Retinal pigment epithelial cell (primary cell): ENCODE results near the gene MAMDC2.
"Not testable (repeated sequence)": the region's sequence is repeated elsewhere in the genome, so short reads cannot be mapped to it uniquely, and the experiment has no call there.

Experiments
- DNase-seq: peaks from one replicate; pipeline ENCODE4 v3.0.0-alpha.2; 2010; ENCODE audit warnings: low read depth
- H3K4me3 ChIP-seq: 2 replicates; pipeline ENCODE4 v1.5.1; 2011; ENCODE audit warnings: mild to moderate bottlenecking, low read length, control low read depth, moderate library complexity
- TF ChIP-seq, protein P1 (sequence below): conservative IDR thresholded peaks from 2 replicates; pipeline ENCODE4 v1.5.1; 2011; ENCODE audit warnings: low read depth, low read length, control low read depth, inconsistent platforms

The MAMDC2 gene

DNA sequence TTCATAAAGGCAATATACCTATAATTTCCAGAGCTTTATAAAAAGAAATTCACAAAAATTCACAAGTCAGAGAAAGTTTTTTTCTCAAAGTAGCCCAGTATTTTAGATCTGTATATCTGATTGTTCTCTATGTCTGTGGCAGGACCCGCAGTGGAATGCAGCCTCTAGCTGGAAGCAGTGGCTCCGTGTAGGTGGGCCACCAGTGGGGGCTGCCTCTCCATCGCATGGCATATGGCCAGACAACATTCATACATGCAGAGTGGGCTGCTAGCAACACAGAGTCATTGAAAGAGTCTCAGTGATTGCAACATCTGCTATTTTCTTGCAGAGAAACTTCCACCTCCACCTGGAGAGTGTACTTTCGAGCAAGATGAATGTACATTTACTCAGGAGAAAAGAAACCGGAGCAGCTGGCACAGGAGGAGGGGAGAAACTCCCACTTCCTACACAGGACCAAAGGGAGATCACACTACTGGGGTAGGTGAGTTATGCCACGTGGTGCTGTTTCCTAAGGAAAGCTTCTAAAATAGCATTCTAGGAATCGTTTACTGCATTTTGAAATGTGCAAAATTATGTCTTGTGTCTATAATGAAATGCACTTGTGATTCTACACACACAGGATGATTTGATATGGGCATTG lies 126.6 kb downstream of the MAMDC2 start:
- no peak for DNase-seq
- TF ChIP-seq, protein P1, sequence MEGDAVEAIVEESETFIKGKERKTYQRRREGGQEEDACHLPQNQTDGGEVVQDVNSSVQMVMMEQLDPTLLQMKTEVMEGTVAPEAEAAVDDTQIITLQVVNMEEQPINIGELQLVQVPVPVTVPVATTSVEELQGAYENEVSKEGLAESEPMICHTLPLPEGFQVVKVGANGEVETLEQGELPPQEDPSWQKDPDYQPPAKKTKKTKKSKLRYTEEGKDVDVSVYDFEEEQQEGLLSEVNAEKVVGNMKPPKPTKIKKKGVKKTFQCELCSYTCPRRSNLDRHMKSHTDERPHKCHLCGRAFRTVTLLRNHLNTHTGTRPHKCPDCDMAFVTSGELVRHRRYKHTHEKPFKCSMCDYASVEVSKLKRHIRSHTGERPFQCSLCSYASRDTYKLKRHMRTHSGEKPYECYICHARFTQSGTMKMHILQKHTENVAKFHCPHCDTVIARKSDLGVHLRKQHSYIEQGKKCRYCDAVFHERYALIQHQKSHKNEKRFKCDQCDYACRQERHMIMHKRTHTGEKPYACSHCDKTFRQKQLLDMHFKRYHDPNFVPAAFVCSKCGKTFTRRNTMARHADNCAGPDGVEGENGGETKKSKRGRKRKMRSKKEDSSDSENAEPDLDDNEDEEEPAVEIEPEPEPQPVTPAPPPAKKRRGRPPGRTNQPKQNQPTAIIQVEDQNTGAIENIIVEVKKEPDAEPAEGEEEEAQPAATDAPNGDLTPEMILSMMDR, result no peak
- H3K4me3 ChIP-seq, result no peak overlapping the region

DNA sequence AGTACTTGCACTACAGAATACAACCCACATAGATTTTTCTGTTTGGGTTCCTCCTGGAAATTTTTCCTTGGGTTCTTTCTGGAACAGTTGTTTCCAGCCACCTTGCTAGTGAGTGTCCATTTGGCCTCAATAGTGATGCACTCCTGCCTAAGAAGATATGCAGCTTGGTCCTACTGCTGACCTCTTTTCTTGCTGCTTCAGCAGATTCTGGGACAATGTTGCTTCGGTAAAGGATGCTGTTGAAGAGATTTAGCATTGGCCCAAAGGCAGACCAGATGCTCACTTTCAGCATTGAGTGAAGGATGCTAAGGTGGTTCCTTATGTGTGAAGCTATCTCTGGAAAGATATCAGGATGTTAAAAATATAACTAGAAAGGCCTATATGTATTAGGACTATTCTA lies 128.9 kb downstream of the MAMDC2 start:
- H3K4me3 ChIP-seq, result no peak overlapping the region
- DNase-seq, result no peak
- TF ChIP-seq, protein P1, result no peak

DNA sequence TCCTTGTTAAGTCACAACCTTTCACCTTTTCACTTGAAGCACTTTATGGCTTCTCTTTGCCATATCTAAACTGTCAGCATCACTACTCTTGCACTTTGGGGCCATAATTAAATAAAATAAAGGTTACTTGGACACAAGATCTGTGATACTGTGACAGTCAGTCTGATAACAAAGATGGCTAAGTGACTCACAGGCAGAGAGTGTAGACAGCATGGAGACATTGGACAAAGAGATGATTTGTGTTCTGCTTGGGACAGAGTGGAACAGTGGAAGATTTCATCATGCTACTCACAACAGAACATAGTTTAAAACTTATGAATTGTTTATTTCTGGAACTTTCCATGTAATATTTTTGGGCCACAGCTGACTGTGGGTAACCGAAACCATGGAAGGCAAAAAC lies 133.5 kb downstream of the MAMDC2 start:
- H3K4me3 ChIP-seq, result no peak overlapping the region
- no peak for DNase-seq
- TF ChIP-seq, protein P1, result no peak

DNA sequence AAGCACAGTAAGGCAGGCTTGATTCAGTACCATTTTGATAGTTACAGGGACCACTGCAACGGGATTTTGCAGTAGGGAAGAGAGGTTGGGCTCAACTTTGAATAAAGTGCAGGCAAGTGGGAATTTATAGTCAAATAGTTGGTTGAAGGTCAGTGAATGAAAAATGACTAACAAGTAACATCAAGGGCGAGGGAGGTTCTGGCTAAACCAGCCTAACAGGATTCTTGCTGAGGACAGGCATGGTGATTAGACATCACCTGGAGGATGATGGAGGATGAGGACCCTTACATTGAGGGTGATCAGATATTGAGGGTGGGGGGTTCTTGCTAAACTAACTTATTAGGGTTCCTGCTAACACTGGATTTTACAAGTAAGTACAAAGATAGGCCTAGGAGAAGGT lies 149.1 kb downstream of the MAMDC2 start:
- no peak for DNase-seq
- TF ChIP-seq, protein P1, result no peak
- H3K4me3 ChIP-seq, result no peak overlapping the region

DNA sequence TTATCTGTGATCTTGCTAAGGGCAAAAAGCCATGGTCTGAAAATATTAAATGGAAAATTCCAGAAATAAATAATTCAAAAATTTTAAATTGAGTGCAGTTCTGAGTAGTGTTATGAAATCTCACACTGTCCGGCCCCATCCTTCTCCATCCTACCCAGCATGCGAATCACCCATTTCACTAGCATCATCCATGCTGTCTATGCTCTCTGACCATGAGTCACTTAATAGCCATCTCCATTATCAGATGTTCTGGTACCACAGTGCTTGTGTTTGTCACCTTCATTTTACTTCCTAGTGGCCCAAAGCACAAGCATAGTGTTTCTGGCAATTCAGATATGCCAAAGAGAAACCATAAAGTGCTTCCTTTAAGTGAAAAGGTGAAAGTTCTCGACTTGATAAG lies 151.8 kb downstream of the MAMDC2 start:
- no peak overlapping the region for H3K4me3 ChIP-seq
- DNase-seq, result no peak
- TF ChIP-seq, protein P1, result no peak

DNA sequence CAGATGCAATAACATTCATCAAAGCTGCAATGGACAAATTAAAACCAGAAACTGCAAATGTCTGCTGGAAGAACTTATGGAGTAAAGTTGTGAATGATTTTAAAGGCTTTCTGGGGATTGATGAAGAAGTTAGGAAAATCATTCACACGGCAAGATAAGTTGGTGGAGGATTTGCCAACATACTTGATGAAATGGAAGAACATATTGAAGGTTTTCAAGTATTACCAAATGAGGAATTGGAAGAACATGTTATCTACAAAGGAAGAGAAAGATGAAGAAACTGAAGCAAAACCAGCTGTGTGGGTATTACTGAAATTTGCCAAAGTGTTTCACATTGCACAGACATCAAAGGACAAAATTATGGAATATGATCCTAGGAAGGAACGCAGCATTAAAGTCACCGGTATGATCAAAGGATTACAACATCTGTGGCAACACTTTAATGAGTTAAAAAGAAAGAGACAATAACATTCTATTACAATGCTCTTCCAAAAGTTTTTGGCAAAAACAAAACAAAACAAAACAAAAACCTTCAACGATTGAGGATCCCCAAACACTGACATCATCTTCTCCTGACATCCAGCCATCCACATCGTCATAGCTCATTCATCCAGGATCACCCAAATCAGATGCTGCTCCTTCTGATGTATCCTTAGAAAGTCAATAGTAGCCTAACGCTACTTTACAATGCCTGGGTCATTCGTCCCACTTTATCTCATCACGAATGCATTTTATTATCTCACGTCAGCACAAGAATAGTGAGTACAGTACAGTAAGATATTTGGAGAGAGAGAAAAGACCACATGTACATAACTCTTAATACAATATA lies 153.8 kb downstream of the MAMDC2 start:
- no peak for DNase-seq
- no peak overlapping the region for H3K4me3 ChIP-seq
- TF ChIP-seq, protein P1, result no peak

DNA sequence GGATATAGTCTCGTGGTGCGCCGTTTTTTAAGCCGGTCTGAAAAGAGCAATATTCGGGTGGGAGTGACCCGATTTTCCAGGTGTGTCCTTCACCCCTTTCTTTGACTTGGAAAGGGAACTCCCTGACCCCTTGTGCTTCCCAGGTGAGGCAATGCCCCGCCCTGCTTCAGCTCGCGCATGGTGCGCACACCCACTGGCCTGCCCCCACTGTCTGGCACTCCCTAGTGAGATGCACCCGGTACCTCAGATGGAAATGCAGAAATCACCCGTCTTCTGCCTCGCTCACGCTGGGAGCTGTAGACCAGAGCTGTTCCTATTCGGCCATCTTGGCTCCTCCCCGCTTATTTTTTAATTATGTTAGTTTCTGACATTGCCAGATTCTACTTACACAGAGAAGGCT lies 161.1 kb downstream of the MAMDC2 start:
- H3K4me3 ChIP-seq, DNase-seq: not testable (repeated sequence)
